SK-N-SH treated with all-trans-retinoic acid at 6 μM for 48 hours (cell line): Measurements from ENCODE around the gene USP48.

Experiments used
- ATAC-seq: fragments of 200-7000 bp; cut with Tn5 transposase; 3 replicates; pipeline ENCODE4 v1.9.1; 2020; ENCODE audit warnings: mild to moderate bottlenecking, moderate library complexity
- ARNTL ChIP-seq: fragments of 450-650 bp; formaldehyde crosslinking; IDR thresholded peaks from 2 replicates; pipeline ENCODE4 v1.5.0; 2020; ENCODE audit warnings: low read depth, mild to moderate bottlenecking, moderate library complexity, borderline replicate concordance
- BACH2 ChIP-seq: fragments of 250-450 bp; sonication (Bioruptor Pico); IDR thresholded peaks from 2 replicates; pipeline ENCODE4 v1.9.0; 2021; ENCODE audit warnings: mild to moderate bottlenecking, borderline replicate concordance
- CREB5 ChIP-seq: fragments of 250-450 bp; sonication (Bioruptor Pico); IDR thresholded peaks from 2 replicates; pipeline ENCODE4 v1.5.1; 2020; ENCODE audit warnings: low read depth, mild to moderate bottlenecking, moderate library complexity
- CSDC2 ChIP-seq: fragments of 250-450 bp; sonication (Bioruptor Pico); IDR thresholded peaks from 2 replicates; pipeline ENCODE4 v1.5.0; 2020; ENCODE audit warnings: mild to moderate bottlenecking, moderate library complexity
- ESRRG ChIP-seq: fragments of 250-450 bp; sonication (Bioruptor Pico); IDR thresholded peaks from 2 replicates; pipeline ENCODE4 v1.6.1; 2021; ENCODE audit warnings: mild to moderate bottlenecking
- GLIS3 ChIP-seq: fragments of 250-450 bp; sonication (Bioruptor Pico); IDR thresholded peaks from 2 replicates; pipeline ENCODE4 v1.5.0; 2020; ENCODE audit warnings: mild to moderate bottlenecking, moderate library complexity
- ISL1 ChIP-seq: fragments of 250-450 bp; sonication (Bioruptor Pico); IDR thresholded peaks from 2 replicates; pipeline ENCODE4 v2.1.2; 2022; ENCODE audit warnings: mild to moderate bottlenecking, moderate library complexity
- OSR1 ChIP-seq: fragments of 250-450 bp; sonication (Bioruptor Pico); IDR thresholded peaks from 2 replicates; pipeline ENCODE4 v1.8.0; 2022; ENCODE audit warnings: moderate library complexity, mild to moderate bottlenecking, inconsistent platforms
- PATZ1 ChIP-seq: fragments of 250-450 bp; sonication (Bioruptor Pico); IDR thresholded peaks from 2 replicates; pipeline ENCODE4 v1.8.0; 2020; ENCODE audit warnings: mild to moderate bottlenecking, moderate library complexity, borderline replicate concordance
- POU6F1 ChIP-seq: fragments of 250-450 bp; sonication (Bioruptor Pico); IDR thresholded peaks from 2 replicates; pipeline ENCODE4 v1.8.0; 2021; ENCODE audit warnings: low read depth, mild to moderate bottlenecking, moderate library complexity, borderline replicate concordance
- PPARA ChIP-seq: fragments of 250-450 bp; sonication (Bioruptor Pico); IDR thresholded peaks from 2 replicates; pipeline ENCODE4 v1.5.0; 2020; ENCODE audit warnings: mild to moderate bottlenecking, borderline replicate concordance
- RARB ChIP-seq: fragments of 250-450 bp; sonication (Bioruptor Pico); IDR thresholded peaks from 2 replicates; pipeline ENCODE4 v1.8.0; 2021; ENCODE audit warnings: mild to moderate bottlenecking, moderate library complexity
- SNAI2 ChIP-seq: fragments of 250-450 bp; sonication (Bioruptor Pico); IDR thresholded peaks from 2 replicates; pipeline ENCODE4 v1.5.0; 2020; ENCODE audit warnings: mild to moderate bottlenecking, moderate library complexity
- TCF4 ChIP-seq: fragments of 250-450 bp; sonication (Bioruptor Pico); IDR thresholded peaks from 2 replicates; pipeline ENCODE4 v1.8.0; 2021; ENCODE audit warnings: mild to moderate bottlenecking, moderate library complexity, borderline replicate concordance
- TSHZ2 ChIP-seq: fragments of 250-450 bp; sonication (Bioruptor Pico); IDR thresholded peaks from 2 replicates; pipeline ENCODE4 v1.5.0; 2020; ENCODE audit warnings: mild to moderate bottlenecking, moderate library complexity
- ZC3H10 ChIP-seq: fragments of 250-450 bp; sonication (Bioruptor Pico); IDR thresholded peaks from 2 replicates; pipeline ENCODE4 v1.5.1; 2021; ENCODE audit warnings: mild to moderate bottlenecking, moderate library complexity
- ZFP3 ChIP-seq: fragments of 250-450 bp; sonication (Bioruptor Pico); IDR thresholded peaks from 2 replicates; pipeline ENCODE4 v1.5.0; 2020; ENCODE audit warnings: mild to moderate bottlenecking, moderate library complexity
- ZFP30 ChIP-seq: fragments of 450-650 bp; formaldehyde crosslinking; IDR thresholded peaks from 2 replicates; pipeline ENCODE4 v1.5.0; 2022; ENCODE audit warnings: mild to moderate bottlenecking, moderate library complexity
- ZNF70 ChIP-seq: fragments of 450-650 bp; formaldehyde crosslinking; IDR thresholded peaks from 2 replicates; pipeline ENCODE4 v1.5.0; 2020; ENCODE audit warnings: mild to moderate bottlenecking, moderate library complexity
- ZNF8 ChIP-seq: fragments of 450-650 bp; formaldehyde crosslinking; IDR thresholded peaks from 2 replicates; pipeline ENCODE4 v1.5.0; 2020; ENCODE audit warnings: mild to moderate bottlenecking, moderate library complexity
- TF ChIP-seq, protein P1 (sequence below): fragments of 250-450 bp; sonication (Bioruptor Pico); IDR thresholded peaks from 2 replicates; pipeline ENCODE4 v1.5.1; 2021; ENCODE audit warnings: mild to moderate bottlenecking, moderate library complexity

The USP48 gene

DNA sequence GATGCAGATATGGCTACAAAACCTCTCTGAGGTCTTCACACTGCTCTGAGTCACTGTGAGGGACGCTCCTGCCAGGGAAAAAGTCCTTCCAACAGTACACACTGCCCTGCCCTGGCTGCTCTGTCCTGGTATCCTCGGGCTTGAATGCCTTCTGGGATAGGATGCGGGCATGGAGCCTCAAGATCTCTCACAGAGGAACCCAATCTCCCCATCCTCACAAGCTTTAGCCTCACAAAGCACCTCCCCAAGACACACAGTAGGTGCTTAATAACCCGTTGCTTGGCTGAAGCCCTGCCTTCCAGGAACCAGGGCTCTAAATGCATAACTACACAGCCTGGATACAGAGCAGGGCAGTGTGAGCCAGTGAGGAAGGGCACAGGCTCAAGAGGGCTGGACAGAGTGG, 123.0 kb downstream of the USP48 start:
- ATAC-seq: no peak
- TF ChIP-seq ZNF70 (CRISPR knock-in tag): no peak
- no peak for TF ChIP-seq TSHZ2 (CRISPR knock-in tag)
- no peak for TF ChIP-seq PATZ1 (CRISPR knock-in tag)
- no peak for TF ChIP-seq ESRRG (CRISPR knock-in tag)
- TF ChIP-seq ZFP30: no peak
- no peak for TF ChIP-seq ARNTL (CRISPR knock-in tag)
- TF ChIP-seq, all 23 proteins: peak for 0

DNA sequence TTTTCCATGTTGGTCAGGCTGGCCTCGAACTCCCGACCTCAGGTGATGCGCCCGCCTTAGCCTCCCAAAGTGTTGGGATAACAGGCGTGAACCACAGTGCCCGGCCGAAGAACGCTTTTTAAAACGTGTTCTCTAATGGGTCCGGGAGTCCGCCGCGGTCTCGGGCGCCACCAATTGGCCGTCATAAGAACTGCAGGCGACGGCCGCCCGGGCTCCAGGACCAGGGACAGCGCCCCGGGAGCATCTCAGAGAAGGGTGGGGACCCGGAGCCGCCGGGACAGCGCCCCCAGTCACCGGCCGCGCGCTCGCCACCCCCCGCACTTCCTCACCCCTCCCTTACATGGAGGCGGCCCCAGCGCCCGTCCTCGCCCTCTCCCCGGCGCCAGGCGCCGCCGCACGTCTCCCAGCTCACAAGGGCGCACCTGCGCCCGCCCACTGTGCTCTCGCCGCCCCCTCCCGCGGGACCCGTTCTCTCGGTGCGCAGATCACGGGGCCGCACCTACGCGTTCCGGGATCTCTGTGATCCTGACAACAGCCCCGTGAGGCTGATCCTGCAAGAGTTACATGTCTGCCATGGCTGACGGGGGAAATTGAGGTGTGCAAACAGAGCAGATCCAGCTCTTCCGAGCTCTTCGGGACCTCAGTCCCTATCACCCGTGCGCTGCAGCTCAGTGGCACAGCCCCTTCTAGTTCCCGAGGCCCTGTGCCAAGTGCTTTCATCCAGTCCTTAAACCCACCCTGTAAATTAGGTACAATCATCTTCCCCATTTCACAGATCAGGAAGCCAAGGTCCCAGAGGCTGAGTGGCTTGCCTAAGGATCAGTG, 123.6 kb downstream of the USP48 start:
- ATAC-seq: peak; percentile 84
- TF ChIP-seq CREB5 (CRISPR knock-in tag): no peak
- TF ChIP-seq TCF4: no peak
- TF ChIP-seq ZFP30: no peak
- 0 out of 2 replicates have a peak, but pooled peaks have one; percentile 50 for TF ChIP-seq GLIS3 (CRISPR knock-in tag)
- TF ChIP-seq OSR1: no peak
- peak; percentile 31; the same call in 1 of the 2 replicates for TF ChIP-seq ISL1 (CRISPR knock-in tag)
- TF ChIP-seq TSHZ2 (CRISPR knock-in tag): peak; percentile 68; the same call in 1 of the 2 replicates
- peak; percentile 92; the same call in 1 of the 2 replicates for TF ChIP-seq PATZ1 (CRISPR knock-in tag)
- TF ChIP-seq RARB (CRISPR knock-in tag): no peak
- TF ChIP-seq ZC3H10 (CRISPR knock-in tag): no peak
- no peak for TF ChIP-seq SNAI2 (CRISPR knock-in tag)
- no peak for TF ChIP-seq ZNF70 (CRISPR knock-in tag)
- TF ChIP-seq, protein P1, sequence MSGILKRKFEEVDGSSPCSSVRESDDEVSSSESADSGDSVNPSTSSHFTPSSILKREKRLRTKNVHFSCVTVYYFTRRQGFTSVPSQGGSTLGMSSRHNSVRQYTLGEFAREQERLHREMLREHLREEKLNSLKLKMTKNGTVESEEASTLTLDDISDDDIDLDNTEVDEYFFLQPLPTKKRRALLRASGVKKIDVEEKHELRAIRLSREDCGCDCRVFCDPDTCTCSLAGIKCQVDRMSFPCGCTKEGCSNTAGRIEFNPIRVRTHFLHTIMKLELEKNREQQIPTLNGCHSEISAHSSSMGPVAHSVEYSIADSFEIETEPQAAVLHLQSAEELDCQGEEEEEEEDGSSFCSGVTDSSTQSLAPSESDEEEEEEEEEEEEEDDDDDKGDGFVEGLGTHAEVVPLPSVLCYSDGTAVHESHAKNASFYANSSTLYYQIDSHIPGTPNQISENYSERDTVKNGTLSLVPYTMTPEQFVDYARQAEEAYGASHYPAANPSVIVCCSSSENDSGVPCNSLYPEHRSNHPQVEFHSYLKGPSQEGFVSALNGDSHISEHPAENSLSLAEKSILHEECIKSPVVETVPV (CRISPR knock-in tag): no peak
- TF ChIP-seq ZNF8 (CRISPR knock-in tag): no peak
- peak; percentile 94 for TF ChIP-seq CSDC2
- TF ChIP-seq PPARA: no peak
- no peak for TF ChIP-seq ESRRG (CRISPR knock-in tag)
- TF ChIP-seq POU6F1 (CRISPR knock-in tag): no peak
- peak; percentile 73; the same call in 1 of the 2 replicates for TF ChIP-seq ZFP3 (CRISPR knock-in tag)
- no peak for TF ChIP-seq BACH2 (CRISPR knock-in tag)
- no peak for TF ChIP-seq ARNTL (CRISPR knock-in tag)
